Nasal cavity respiratory epithelium epithelial cell of viscerocranial mucosa (primary cell): ENCODE results near the gene PLEKHA7. TPM values are rescaled to one million over a fixed set of nuclear protein-coding genes. Genes with fewer than 3 reads are reported as not detected.

Experiments used
- total RNA-seq: library from RNA; depleted of rRNA; stranded (reverse); fragments of >200 nt; gene quantifications from 2 replicates; pipeline ENCODE4 v1.2.3, GENCODE V29; 2014

PLEKHA7 gene, protein sequence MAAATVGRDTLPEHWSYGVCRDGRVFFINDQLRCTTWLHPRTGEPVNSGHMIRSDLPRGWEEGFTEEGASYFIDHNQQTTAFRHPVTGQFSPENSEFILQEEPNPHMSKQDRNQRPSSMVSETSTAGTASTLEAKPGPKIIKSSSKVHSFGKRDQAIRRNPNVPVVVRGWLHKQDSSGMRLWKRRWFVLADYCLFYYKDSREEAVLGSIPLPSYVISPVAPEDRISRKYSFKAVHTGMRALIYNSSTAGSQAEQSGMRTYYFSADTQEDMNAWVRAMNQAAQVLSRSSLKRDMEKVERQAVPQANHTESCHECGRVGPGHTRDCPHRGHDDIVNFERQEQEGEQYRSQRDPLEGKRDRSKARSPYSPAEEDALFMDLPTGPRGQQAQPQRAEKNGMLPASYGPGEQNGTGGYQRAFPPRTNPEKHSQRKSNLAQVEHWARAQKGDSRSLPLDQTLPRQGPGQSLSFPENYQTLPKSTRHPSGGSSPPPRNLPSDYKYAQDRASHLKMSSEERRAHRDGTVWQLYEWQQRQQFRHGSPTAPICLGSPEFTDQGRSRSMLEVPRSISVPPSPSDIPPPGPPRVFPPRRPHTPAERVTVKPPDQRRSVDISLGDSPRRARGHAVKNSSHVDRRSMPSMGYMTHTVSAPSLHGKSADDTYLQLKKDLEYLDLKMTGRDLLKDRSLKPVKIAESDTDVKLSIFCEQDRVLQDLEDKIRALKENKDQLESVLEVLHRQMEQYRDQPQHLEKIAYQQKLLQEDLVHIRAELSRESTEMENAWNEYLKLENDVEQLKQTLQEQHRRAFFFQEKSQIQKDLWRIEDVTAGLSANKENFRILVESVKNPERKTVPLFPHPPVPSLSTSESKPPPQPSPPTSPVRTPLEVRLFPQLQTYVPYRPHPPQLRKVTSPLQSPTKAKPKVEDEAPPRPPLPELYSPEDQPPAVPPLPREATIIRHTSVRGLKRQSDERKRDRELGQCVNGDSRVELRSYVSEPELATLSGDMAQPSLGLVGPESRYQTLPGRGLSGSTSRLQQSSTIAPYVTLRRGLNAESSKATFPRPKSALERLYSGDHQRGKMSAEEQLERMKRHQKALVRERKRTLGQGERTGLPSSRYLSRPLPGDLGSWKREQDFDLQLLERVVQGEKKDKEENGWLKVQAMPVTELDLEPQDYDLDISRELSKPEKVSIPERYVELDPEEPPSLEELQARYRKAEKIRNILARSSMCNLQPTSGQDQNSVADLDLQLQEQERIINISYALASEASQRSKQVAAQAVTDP
- total RNA-seq: 1.0 and 7.6 TPM in 2 replicates

GRCh38 chr11:17014321-17014832 is at the start of gene PLEKHA7:
Gene PLEKHA7, minus strand, starts transcription at chr11:17014414. Its CDS starts 13 bp downstream, at chr11:17014401.

DNA sequence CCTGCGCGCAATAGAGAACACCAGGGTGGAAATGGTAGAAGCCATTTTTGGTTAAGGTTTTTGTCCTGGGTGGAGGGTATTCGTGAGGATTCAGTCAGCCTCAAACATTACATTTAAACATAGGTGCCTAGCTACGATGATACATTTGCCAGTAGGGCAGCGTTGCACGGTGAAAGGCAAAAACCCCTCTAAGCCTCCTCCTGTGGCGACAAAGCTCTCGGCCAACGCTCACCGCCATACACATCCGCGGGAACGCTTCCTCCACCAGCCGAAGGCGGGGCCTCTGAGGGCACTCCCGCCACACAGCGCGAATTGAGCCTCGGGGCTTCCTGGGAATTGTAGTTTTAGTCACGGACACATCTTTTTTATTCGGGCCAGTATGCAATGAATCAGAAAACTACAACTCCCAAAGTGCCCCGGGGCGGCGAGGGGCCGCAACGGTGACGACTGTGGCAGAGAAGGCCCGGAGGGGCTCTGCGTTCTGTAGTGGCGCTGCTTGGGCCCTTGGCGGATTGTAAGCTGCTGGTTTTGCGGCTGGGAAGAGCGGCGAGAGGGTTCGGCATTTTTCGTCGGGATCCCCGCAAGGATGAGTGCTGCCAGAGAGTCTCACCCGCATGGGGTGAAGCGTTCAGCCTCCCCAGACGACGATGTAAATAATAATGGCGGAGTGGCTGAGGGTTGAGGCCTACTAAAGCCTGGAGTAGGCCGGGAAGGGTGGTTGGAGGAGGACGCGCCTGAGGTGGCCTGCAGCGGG is 275.8 kb downstream of the PLEKHA7 start, which contains the start of gene C11orf58:
Gene C11orf58 (plus strand): TSS at position 455 of the 754 bp plus-strand sequence. CDS start 132 bp downstream, at position 587.

Other genes starting within 250 kb of the PLEKHA7 start
- gene RPS13, start 63.3 kb upstream of the PLEKHA7 start, total RNA-seq: 717 and 1,374 TPM in 2 replicates
- 70.7 and 77.6 TPM in 2 replicates for gene PIK3C2A, start 193.6 kb upstream of the PLEKHA7 start, total RNA-seq